ENCODE data around the gene GGA1. TPM values are rescaled to one million over a fixed set of nuclear protein-coding genes. Genes with fewer than 3 reads are reported as not detected.
"Not testable (repeated sequence)": the region's sequence is repeated elsewhere in the genome, so short reads cannot be mapped to it uniquely, and the experiment has no call there.

GGA1 gene
- total RNA-seq, 8 experiments from 2014 or later, result 25.1 to 76.1 (median 34.1) TPM

DNA sequence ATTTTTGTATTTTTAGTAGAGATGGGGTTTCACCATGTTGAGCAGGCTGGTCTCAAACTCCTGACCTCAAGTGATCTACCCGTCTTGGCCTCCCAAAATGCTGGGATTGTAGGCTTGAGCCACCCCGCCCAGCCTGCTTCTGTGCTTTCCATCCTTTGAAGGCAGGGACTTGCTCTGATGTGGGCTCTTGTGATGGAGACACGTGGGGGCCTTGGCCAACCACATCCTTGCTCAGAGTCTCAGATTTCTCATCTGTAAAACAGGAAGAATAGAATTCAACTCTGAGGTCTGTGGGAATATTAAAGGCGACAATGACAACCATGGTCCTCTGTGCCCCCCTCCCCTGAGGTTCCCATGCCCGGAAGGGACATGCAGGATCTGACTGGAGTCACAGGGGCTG is 3.8 kb upstream of the GGA1 start:
- in situ Hi-C loops (cut with MboI; ENCODE audit: low pct_unique_long_range_greater_than_20kb in 2 of 9, low sequenced_read_pairs in 9 of 9, unreplicated experiment in 9 of 9), result no loop called here
- H3K27ac ChIP-seq, result no peak overlapping the region
- H3K4me1 ChIP-seq (replicated peaks in 1 of 2), result peaks cover 6 to 18% of the 10 kb centered on the region in 2 donors
- ATAC-seq (replicated peaks in 6 of 8), result no peak
- no peak overlapping the region for H3K4me3 ChIP-seq
- WGBS, 10 experiments, result 20 to 80% (median 39%) methylated on average over 1 to 5 of the region's 5 CpGs; no CpG with 5 or more reads in 3 of the 10 experiments

GRCh38 chr22:37607010-37607934 is 1.4 kb upstream of the GGA1 start:
- Histone ChIP-seq H3K27ac (peak overlapping the region; percentile 96 to 97), H3K4me1 (replicated peaks in 1 of 2) (peaks cover 13 to 25% of the 10 kb centered on the region in 2 donors), H3K4me3 (peak overlapping the region; percentile 47 to 93 (median 59))
- 0 to 14% (median 5%) methylated on average over 1 to 29 of the region's 44 CpGs for WGBS, 10 experiments
- in situ Hi-C loops (cut with MboI; ENCODE audit: low pct_unique_long_range_greater_than_20kb in 2 of 9, low sequenced_read_pairs in 9 of 9, unreplicated experiment in 9 of 9), result no loop called here
- peak in 7 of 8 experiments; percentile 3 to 24 (median 16) for ATAC-seq (replicated peaks in 6 of 8)

DNA sequence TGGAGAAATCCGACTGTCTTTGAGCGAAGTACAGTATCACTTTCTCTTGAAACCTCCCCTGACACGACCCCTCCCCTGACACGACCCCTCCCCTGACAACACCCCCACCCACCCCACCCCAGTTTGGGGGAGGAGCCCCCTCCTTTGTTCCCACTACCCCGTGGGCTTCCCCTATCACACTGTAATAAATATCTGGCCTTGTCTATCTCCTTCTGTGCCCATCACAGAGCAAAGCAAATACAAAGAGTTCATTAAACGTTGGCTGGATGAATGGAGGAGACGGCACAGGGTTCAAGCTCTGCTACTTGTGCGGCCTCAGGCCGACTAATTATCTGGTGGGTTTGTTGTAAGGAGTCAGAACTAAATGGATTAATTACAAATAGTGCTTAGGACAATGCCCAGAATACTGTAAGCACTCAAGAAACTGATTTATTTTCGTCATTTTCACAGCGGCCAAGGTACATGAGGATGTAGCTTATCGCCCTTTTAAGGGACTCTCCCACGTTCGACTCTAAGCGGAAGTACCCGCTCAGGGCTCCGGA is 628 bp upstream of the GGA1 start:
- H3K4me3 ChIP-seq, result peak overlapping the region; percentile 47 to 93 (median 59)
- 0 to 20% (median 4%) methylated on average over 2 to 9 of the region's 17 CpGs; no CpG with 5 or more reads in 5 of the 10 experiments for WGBS, 10 experiments
- H3K27ac ChIP-seq, result peak overlapping the region; percentile 96 to 97
- in situ Hi-C loops (cut with MboI; ENCODE audit: low pct_unique_long_range_greater_than_20kb in 2 of 9, low sequenced_read_pairs in 9 of 9, unreplicated experiment in 9 of 9), result no loop called here
- H3K4me1 ChIP-seq (replicated peaks in 1 of 2), result peaks cover 13 to 25% of the 10 kb centered on the region in 2 donors
- peak in 7 of 8 experiments; percentile 0 to 9 (median 1) for ATAC-seq (replicated peaks in 6 of 8)

DNA sequence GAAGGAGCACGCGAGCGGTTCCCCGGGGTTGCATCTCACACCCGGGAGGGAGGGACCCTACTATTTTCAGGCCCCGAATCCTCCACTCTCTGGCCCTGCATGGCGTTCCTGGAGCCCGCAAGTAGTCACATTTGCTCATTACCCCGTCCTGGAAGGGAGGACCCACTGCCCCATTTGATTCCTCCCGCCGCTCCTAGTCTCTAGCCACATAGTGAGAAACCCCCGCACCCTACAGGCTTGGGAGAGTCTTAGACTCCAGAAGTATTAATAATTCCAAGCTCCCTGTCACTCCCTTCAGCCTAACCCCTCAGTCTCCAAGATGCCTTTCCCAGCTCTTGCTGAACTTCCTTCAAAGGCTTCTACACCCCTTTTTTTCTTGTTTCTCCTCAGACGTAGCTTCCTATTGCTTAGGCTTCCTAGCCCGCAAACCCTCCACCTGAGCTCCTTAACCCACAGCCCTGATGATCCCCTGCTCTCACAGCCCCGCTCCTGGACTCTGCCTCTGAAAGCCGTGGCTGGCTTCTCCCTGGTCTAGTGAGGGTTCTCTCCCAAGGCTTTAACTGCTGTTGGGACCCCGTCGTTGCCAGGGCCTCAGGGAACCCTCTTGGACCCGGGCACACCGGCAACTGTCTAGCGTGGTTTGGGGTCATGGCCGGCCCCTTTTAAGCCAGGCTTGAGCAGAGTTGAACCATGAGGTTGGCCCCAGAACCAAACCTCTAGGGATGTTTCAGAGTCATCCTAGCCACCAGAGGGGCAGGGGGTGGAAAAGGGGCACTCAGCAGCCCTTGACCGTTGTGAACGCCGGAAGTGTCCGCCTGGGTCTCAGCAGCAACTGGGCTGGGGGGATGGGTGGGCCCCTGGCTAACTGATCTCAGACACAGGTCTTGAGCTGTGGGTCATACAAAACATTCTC is 862 bp downstream of the GGA1 start:
- WGBS, 10 experiments, result 0 to 31% (median 2%) methylated on average over 2 to 13 of the region's 26 CpGs; no CpG with 5 or more reads in 3 of the 10 experiments
- ATAC-seq (replicated peaks in 6 of 8), result peak in 3 of 8 experiments; percentile 3 to 4 (median 4)

DNA sequence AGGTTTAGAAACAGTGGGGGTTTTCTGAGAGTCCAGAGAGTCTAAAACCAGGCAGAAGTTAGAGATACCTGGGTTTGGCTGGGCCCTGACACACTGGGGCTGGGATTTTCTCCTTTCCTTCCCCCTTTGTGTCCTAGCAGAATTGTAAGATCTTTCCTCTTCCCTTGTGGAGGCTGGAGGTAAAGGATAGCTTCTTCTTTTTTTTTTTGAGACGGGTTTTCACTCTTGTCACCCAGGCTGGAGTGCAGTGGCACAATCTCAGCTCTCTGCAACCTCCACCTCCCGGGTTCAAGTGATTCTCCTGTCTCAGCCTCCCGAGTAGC is 1.5 kb downstream of the GGA1 start:
- ATAC-seq (replicated peaks in 6 of 8); in situ Hi-C loops (cut with MboI; ENCODE audit: low pct_unique_long_range_greater_than_20kb in 2 of 9, low sequenced_read_pairs in 9 of 9, unreplicated experiment in 9 of 9): not testable (repeated sequence)
- peaks cover 13 to 25% of the 10 kb centered on the region in 2 donors for H3K4me1 ChIP-seq (replicated peaks in 1 of 2)
- 50 to 80% (median 73%) methylated on average over 1 to 3 of the region's 3 CpGs; no CpG with 5 or more reads in 5 of the 10 experiments for WGBS, 10 experiments
- peak overlapping the region in 1 of 2 donors; percentile 96 for H3K27ac ChIP-seq
- peak overlapping the region; percentile 47 to 93 (median 59) for H3K4me3 ChIP-seq

More for the DNA sequence above, 862 bp downstream of the GGA1 start:
- Histone ChIP-seq H3K27ac (peak overlapping the region; percentile 96 to 97), H3K4me3 (peak overlapping the region; percentile 47 to 93 (median 59)), H3K4me1 (replicated peaks in 1 of 2) (peaks cover 13 to 25% of the 10 kb centered on the region in 2 donors)
- in situ Hi-C loops (cut with MboI; ENCODE audit: low pct_unique_long_range_greater_than_20kb in 2 of 9, low sequenced_read_pairs in 9 of 9, unreplicated experiment in 9 of 9), result no loop called here

DNA sequence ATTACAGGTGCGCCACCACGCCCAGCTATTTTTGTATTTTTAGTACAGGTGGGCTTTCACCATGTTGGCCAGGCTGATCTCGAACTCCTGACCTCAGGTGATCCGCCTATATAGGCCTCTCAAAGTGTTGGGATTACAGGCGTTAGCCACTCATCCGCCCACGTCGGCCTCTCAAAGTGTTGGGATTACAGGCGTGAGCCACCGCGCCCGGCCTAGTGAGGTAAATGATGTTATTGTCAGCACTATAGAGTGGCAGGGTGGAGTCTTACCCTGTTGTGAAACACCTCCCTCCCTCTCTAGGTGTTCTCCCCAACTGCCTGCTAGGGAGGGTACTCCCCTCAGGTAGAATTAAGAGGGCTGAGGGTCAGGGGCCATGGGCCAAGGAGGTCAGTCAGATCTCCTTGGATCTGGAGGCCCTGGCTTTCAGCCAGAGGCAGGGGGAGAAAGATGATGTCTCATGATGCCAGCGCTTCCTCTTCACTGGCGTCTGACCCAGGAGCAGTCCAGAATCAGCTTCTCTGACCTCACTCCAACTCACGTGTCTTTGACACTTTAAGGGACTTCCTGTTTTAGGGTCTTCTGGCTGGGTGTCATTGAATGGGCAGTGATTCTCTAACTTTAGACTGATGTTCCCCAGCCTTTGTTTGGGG is 2.0 kb downstream of the GGA1 start:
- 80 to 100% (median 96%) methylated on average over 1 to 9 of the region's 15 CpGs; no CpG with 5 or more reads in 3 of the 10 experiments for WGBS, 10 experiments
- Histone ChIP-seq H3K4me3 (peak overlapping the region in 2 of 5 donors; percentile 61 to 93), H3K27ac (no peak overlapping the region), H3K4me1 (replicated peaks in 1 of 2) (peaks cover 13 to 25% of the 10 kb centered on the region in 2 donors)
- in situ Hi-C loops (cut with MboI; ENCODE audit: low pct_unique_long_range_greater_than_20kb in 2 of 9, low sequenced_read_pairs in 9 of 9, unreplicated experiment in 9 of 9), result no loop called here
- ATAC-seq (replicated peaks in 6 of 8), result no peak

DNA sequence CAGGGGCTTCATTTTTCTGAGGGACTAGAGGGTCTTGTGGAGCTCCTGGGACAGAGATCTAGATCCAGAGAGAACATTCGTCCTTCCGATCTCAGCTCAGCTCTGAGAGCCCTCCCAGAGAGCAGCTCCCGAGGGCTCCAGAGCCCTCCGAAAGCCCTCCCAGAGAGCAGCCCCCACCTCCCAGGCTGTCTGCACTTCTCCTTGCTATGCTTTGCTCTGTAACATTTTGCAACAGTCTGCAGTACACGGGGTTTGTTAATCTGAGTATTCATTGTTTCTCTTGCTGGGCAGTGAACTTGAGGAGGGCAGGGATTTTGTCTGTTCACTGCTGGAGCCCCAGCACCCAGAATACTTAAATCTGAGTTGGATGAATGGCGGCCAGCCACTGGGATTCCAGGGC is 2.6 kb downstream of the GGA1 start:
- Histone ChIP-seq H3K27ac (no peak overlapping the region), H3K4me3 (no peak overlapping the region), H3K4me1 (replicated peaks in 1 of 2) (peaks cover 13 to 25% of the 10 kb centered on the region in 2 donors)
- 40 to 87% methylated on average over 1 to 3 of the region's 6 CpGs; no CpG with 5 or more reads in 8 of the 10 experiments for WGBS, 10 experiments
- no peak for ATAC-seq (replicated peaks in 6 of 8)
- in situ Hi-C loops (cut with MboI; ENCODE audit: low pct_unique_long_range_greater_than_20kb in 2 of 9, low sequenced_read_pairs in 9 of 9, unreplicated experiment in 9 of 9), result no loop called here

GRCh38 chr22:37616201-37617083 is 7.8 kb downstream of the GGA1 start:
- in situ Hi-C loops (cut with MboI; ENCODE audit: low pct_unique_long_range_greater_than_20kb in 2 of 9, low sequenced_read_pairs in 9 of 9, unreplicated experiment in 9 of 9), result no loop called here
- peak in 4 of 8 experiments; percentile 4 to 36 (median 10) for ATAC-seq (replicated peaks in 6 of 8)
- Histone ChIP-seq H3K27ac (no peak overlapping the region), H3K4me1 (replicated peaks in 1 of 2) (no peaks in the 10 kb centered on the region), H3K4me3 (no peak overlapping the region)
- WGBS, 10 experiments, result 75 to 100% (median 93%) methylated on average over 1 to 8 of the region's 27 CpGs; no CpG with 5 or more reads in 5 of the 10 experiments

GRCh38 chr22:37617431-37617830 is 8.8 kb downstream of the GGA1 start:
- ATAC-seq (replicated peaks in 6 of 8), result no peak
- in situ Hi-C loops (cut with MboI; ENCODE audit: low pct_unique_long_range_greater_than_20kb in 2 of 9, low sequenced_read_pairs in 9 of 9, unreplicated experiment in 9 of 9), result no loop called here

GRCh38 chr22:37618072-37618656 is 9.5 kb downstream of the GGA1 start:
- ATAC-seq (replicated peaks in 6 of 8), result no peak
- 90 to 100% (median 100%) methylated on average over 1 to 3 of the region's 14 CpGs; no CpG with 5 or more reads in 4 of the 10 experiments for WGBS, 10 experiments
- Histone ChIP-seq H3K4me3 (no peak overlapping the region), H3K27ac (no peak overlapping the region), H3K4me1 (replicated peaks in 1 of 2) (no peaks in the 10 kb centered on the region)
- in situ Hi-C loops (cut with MboI; ENCODE audit: low pct_unique_long_range_greater_than_20kb in 2 of 9, low sequenced_read_pairs in 9 of 9, unreplicated experiment in 9 of 9), result no loop called here

More at GRCh38 chr22:37617431-37617830, 8.8 kb downstream of the GGA1 start:
- Histone ChIP-seq H3K4me3 (no peak overlapping the region), H3K4me1 (replicated peaks in 1 of 2) (no peaks in the 10 kb centered on the region), H3K27ac (no peak overlapping the region)
- 100% methylated on average over 1 of the region's 1 CpG; no CpG with 5 or more reads in 7 of the 10 experiments for WGBS, 10 experiments

- Histone ChIP-seq H3K4me3 (no peak overlapping the region), H3K4me1 (replicated peaks in 1 of 2) (peaks cover under 1 to 1% of the 10 kb centered on the region in 2 donors), H3K27ac (no peak overlapping the region)
- WGBS, 10 experiments, result 86 to 100% (median 98%) methylated on average over 1 to 3 of the region's 6 CpGs; no CpG with 5 or more reads in 4 of the 10 experiments
- ATAC-seq (replicated peaks in 6 of 8), result no peak
- in situ Hi-C loops (cut with MboI; ENCODE audit: low pct_unique_long_range_greater_than_20kb in 2 of 9, low sequenced_read_pairs in 9 of 9, unreplicated experiment in 9 of 9), result no loop called here
These were observed 10.0 kb downstream of the GGA1 start for GRCh38 chr22:37618674-37619073.

Measured in motor neuron (in vitro differentiated cells).